Subcutaneous abdominal adipose tissue (tissue), 5 donors: ENCODE results near the gene EPM2AIP1.
"Not testable (repeated sequence)": the region's sequence is repeated elsewhere in the genome, so short reads cannot be mapped to it uniquely, and the experiment has no call there.

Experiments used
- H3K27ac ChIP-seq: one replicate; pipeline ENCODE4 v1.7.0; 2013; ENCODE audit warnings: low read depth, mild to moderate bottlenecking, inconsistent platforms, low read length, moderate library complexity
- H3K27me3 ChIP-seq, 5 donors: one replicate each; pipeline ENCODE4 v1.7.0; 2013; ENCODE audit warnings: low read length in 5 of 5, inconsistent platforms in 1 of 5; ENCODE audit not compliant: control insufficient read depth in 5 of 5, insufficient read depth in 4 of 5
- H3K36me3 ChIP-seq, 5 donors: one replicate each; pipeline ENCODE4 v1.7.0; 2013; ENCODE audit warnings: low read length in 5 of 5; ENCODE audit not compliant: control insufficient read depth in 5 of 5, insufficient read depth in 5 of 5
- H3K4me1 ChIP-seq, 5 donors: one replicate each; pipeline ENCODE4 v1.7.0; 2013; ENCODE audit warnings: low read length in 5 of 5, mild to moderate bottlenecking in 3 of 5, moderate library complexity in 1 of 5; ENCODE audit not compliant: control insufficient read depth in 5 of 5, insufficient read depth in 5 of 5
- H3K4me3 ChIP-seq, 5 donors: one replicate each; pipeline ENCODE4 v1.7.0; 2013; ENCODE audit warnings: low read length in 5 of 5, low read depth in 1 of 5
- H3K9ac ChIP-seq, 5 donors: one replicate each; pipeline ENCODE4 v1.7.0; 2013; ENCODE audit warnings: low read length in 5 of 5, mild to moderate bottlenecking in 4 of 5, moderate library complexity in 3 of 5
- H3K9me3 ChIP-seq, 5 donors: one replicate each; pipeline ENCODE4 v1.7.0; 2013; ENCODE audit warnings: low read length in 5 of 5; ENCODE audit not compliant: control insufficient read depth in 5 of 5
- donor health status: healthy.
- donor health status: healthy.
- donor health status: healthy.
- donor health status: healthy.
- donor health status: healthy.

EPM2AIP1 gene

DNA sequence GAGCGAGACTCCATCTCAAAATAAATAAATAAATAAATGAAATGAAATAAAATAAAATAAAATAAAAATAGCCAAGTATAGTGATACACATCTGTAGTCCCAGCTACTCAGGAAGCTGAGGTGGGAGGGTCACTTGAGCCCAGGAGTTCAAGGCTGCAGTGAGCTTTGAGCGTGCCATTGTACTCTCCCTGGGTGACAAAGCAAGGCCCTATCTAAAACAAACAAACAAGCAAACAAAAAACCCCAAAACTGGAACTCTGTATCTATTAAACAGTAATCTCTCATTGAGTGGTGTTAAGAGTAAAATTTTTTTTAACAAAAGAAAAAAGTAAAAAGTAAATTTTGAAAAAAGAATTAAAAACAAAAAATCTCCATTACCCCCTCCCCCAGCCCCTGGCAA, 20.8 kb downstream of the EPM2AIP1 start:
- H3K4me3 ChIP-seq: no peak overlapping the region
- H3K9me3 ChIP-seq: no peaks in the 10 kb centered on the region
- H3K27ac ChIP-seq: no peak overlapping the region
- H3K27me3 ChIP-seq: no peaks in the 10 kb centered on the region
- H3K36me3 ChIP-seq: peaks cover 0 to 6% (median 5%) of the 10 kb centered on the region in 5 donors
- H3K9ac ChIP-seq: no peak overlapping the region
- peaks cover 0 to 3% (median 0%) of the 10 kb centered on the region in 5 donors for H3K4me1 ChIP-seq

DNA sequence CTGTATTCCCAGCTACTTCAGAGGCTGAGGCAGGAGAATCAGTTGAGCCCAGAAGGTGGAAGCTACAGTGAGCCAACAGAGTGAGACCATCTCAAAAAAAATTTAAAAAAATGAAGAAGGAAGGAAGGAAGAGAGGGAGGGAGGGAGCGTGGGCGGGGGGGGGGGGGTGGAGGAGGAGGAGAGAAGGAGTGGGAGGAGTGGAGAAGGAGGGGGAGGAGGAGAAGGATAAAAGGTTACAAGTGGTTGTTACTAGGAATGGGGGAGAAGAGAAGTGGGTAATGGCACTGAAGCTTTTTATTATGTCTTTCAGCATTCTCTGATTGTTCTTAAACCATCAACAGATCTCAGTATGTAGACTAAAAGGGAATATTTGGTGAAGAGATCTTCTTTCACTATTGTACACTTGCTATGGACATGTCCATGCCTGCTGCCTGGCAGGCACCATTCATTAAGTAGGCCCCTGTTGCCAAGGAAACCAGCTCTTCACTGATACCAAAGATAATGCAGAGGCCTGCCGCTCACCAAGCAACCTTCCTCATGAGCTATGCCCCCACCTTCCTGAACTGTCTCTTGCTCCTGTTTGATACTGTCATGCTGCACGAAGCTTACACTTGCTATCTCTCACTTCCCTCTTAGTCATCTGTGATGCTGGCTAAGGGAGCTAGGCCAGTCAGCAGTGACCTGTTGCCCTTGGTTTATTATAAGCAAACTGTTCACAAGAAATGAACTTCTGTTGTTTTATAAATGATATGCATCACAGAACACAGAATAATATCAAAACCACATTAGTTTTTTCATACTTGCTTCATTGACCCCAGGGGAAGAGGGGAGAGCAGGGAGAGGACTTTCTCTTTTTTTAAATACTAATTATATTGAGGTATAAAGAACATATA, 23.1 kb downstream of the EPM2AIP1 start:
- Histone ChIP-seq H3K27me3 (no peaks in the 10 kb centered on the region), H3K4me1 (peaks cover 0 to 3% (median 0%) of the 10 kb centered on the region in 5 donors), H3K9ac (no peak overlapping the region), H3K36me3 (peaks cover 0 to 5% (median 0%) of the 10 kb centered on the region in 5 donors), H3K4me3 (no peak overlapping the region), H3K27ac (no peak overlapping the region), H3K9me3 (no peaks in the 10 kb centered on the region)

DNA sequence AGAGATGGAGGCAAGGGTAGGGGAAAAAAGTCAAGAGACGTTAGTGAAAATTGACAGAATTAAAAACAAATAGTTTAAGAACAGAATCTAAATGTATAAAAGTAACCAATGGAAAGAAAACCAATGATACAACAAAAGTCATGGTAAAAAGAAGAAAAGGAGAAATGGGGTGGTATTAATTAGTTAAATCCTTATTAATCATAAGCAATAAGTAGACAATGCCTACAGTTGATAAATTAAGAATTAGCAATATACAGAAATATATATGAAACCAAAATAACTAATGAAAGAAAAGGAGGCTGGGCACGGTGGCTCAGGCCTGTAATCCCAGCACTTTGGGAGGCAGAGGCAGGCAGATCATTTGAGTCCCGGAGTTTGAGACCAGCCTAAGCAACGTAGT, 23.8 kb downstream of the EPM2AIP1 start:
- Histone ChIP-seq H3K36me3 (peaks cover 0 to 5% (median 0%) of the 10 kb centered on the region in 5 donors), H3K9ac (no peak overlapping the region), H3K27me3 (no peaks in the 10 kb centered on the region), H3K4me1 (peaks cover 0 to 3% (median 0%) of the 10 kb centered on the region in 5 donors), H3K4me3 (no peak overlapping the region), H3K9me3 (no peaks in the 10 kb centered on the region), H3K27ac (no peak overlapping the region)

DNA sequence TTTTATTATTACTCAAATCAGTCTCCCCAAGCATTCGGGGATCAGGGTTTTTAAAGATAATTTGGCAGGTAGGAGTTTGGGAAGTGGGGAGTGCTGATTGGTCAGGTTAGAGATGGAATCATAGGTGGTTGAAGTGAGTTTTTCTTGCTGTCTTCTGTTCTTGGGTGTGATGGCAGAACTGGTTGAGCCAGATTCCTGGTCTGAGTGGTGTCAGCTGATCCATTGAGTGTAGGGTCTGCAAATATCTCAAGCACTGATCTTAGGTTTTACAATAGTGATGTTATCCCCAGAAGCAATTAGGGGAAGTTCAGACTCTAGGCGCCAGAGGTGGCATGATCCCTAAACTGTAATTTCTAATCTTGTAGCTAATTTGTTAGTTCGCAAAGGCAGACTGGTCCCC, 27.5 kb downstream of the EPM2AIP1 start:
- Histone ChIP-seq H3K27ac (no peak overlapping the region), H3K4me3 (no peak overlapping the region)

DNA sequence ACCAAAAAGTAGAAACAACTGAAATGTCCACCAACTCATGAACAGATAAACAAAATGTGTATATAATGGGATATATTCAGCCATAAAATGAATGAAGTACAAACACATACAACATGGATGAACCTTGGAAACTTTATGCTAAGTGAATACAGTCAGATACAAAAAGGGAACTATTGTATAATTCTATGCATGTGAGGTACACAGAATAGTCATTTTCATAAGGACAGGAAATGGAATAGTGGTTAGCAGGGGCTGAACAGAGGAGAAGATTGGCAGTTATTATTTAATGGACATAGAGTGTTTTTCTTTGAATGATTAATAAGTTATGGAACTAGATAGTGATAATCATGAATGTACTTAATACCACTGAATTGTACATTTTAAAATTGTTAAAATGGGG, 28.1 kb downstream of the EPM2AIP1 start:
- H3K9ac ChIP-seq: no peak overlapping the region
- H3K36me3 ChIP-seq: no peaks in the 10 kb centered on the region
- H3K27me3 ChIP-seq: no peaks in the 10 kb centered on the region
- H3K4me3 ChIP-seq: no peak overlapping the region
- no peak overlapping the region for H3K27ac ChIP-seq
- H3K4me1 ChIP-seq: peaks cover 0 to 2% (median 0%) of the 10 kb centered on the region in 5 donors
- no peaks in the 10 kb centered on the region for H3K9me3 ChIP-seq

More for the DNA sequence above, 27.5 kb downstream of the EPM2AIP1 start:
- Histone ChIP-seq H3K27me3 (no peaks in the 10 kb centered on the region), H3K9me3 (no peaks in the 10 kb centered on the region), H3K36me3 (no peaks in the 10 kb centered on the region), H3K9ac (no peak overlapping the region), H3K4me1 (peaks cover 0 to 3% (median 0%) of the 10 kb centered on the region in 5 donors)

DNA sequence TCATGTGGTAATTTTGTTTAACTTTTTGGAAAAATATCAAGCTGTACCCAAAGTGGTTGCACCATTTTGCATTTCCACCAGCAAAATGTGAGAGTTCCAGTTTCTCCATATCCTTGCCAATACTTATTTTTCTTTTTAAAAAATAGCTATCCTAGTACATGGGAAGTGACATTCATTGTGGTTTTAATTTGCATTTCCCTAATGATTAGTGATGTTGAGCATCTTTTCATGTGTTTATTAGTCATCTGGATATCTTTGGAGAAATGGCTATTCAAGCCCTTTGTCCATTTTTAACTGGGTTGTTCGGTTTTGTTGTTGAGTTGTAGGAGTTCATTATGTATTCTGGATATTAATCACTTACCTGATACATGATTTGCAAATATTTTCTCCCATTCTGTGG, 28.6 kb downstream of the EPM2AIP1 start:
- Histone ChIP-seq H3K27me3 (no peaks in the 10 kb centered on the region), H3K9ac (no peak overlapping the region), H3K36me3 (no peaks in the 10 kb centered on the region), H3K4me3 (no peak overlapping the region), H3K9me3 (no peaks in the 10 kb centered on the region), H3K27ac (no peak overlapping the region), H3K4me1 (no peaks in the 10 kb centered on the region)

DNA sequence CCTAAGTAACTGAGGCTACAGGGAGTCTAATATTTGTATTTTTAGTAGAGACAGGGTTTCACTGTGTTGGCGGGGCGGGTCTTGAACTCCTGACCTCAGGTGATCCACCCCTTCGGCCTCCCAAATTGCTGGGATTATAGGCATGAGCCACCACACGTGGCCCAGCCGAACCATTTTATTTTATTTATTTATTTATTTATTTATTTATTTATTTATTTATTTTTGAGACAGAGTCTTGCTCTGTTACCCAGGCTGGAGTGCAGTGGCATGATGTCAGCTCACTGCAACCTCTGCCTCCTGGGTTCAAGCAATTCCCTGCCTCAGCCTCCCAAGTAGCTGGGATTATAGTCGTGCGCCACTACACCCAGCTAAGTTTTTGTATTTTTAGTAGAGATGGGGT, 29.9 kb downstream of the EPM2AIP1 start:
- not testable (repeated sequence) for H3K27me3 ChIP-seq, H3K9ac ChIP-seq, H3K27ac ChIP-seq, H3K4me3 ChIP-seq, H3K4me1 ChIP-seq, H3K9me3 ChIP-seq, H3K36me3 ChIP-seq

DNA sequence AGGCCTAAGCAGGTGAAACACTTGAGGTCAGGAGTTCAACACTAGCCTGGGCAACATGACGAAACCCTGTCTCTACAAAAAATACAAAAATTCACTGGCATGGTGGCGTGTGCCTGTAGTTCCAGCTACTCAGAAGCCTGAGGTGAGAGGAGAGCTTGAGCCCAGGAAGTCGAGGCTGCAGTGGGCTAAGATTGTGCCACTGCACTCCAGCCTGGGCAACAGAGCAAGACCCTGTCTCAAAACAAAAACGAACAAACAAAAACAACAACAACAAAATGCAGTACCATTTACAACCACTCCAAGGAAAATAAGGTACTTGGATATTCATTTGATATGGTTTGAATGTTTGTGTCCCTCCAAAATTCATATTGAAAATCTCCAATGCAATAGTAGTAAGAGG, 32.4 kb downstream of the EPM2AIP1 start:
- H3K4me1 ChIP-seq: peaks cover 0 to 7% (median 0%) of the 10 kb centered on the region in 5 donors
- H3K36me3 ChIP-seq: no peaks in the 10 kb centered on the region
- no peak overlapping the region for H3K27ac ChIP-seq
- H3K27me3 ChIP-seq: no peaks in the 10 kb centered on the region
- no peak overlapping the region for H3K9ac ChIP-seq
- no peak overlapping the region for H3K4me3 ChIP-seq
- no peaks in the 10 kb centered on the region for H3K9me3 ChIP-seq

DNA sequence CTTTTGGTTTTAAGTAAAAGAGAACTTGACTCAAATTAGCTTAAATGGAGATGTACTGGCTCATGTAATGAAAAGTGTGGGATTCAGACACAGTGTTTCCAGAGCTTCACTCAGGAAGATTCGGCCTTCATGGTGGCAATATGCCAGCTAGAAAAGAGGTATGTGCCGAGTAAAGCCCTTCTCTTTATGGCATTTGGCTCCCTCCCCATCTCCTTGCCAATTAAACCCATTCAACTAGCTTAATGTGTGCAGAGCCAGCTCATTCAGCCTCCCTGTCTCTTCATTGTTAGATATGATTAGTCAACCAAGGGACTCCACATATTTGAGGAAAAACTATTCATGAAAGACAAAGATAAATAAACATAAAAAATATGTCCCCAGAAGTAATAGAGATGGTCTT, 33.1 kb downstream of the EPM2AIP1 start:
- H3K4me3 ChIP-seq: no peak overlapping the region
- no peaks in the 10 kb centered on the region for H3K9me3 ChIP-seq
- H3K9ac ChIP-seq: no peak overlapping the region
- no peaks in the 10 kb centered on the region for H3K27me3 ChIP-seq
- peaks cover 0 to 7% (median 0%) of the 10 kb centered on the region in 5 donors for H3K4me1 ChIP-seq
- no peaks in the 10 kb centered on the region for H3K36me3 ChIP-seq
- no peak overlapping the region for H3K27ac ChIP-seq

DNA sequence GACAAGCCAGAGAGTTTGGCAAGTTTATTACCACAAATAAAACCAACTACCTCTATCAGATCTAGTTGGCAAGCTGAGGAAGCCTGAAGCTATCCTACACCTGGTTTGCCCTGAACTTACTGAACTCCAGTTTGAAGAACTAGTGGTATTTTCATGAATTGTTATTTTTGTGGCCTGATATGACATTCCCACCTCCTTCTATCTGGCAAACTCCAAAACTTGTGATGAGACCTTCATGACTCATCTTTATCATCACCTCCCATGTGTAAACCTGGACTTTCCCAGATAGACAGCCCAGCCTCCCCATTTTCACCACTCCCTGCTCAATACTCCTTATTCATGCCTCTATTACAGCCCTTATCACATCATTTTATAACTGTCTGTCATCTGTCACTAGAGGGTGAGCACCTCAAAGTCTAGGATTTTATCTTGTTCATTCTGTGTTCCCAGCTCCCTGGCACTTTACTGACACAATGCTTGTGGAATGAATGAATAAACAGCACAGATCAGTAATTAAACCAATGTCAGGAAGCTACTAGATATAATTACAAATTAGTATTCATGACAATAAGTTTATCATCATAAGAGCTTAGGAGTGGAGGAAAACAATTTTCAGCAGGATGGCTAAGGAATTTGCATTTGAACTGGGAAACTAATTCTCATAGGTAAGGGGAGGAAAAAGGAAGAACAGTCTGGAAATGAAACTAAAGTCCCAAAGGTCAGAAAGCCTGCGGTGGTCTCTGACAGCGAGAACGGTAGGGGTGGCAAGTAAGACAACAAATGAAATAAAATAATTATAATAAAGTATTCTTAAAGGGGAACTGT, 34.9 kb downstream of the EPM2AIP1 start:
- Histone ChIP-seq H3K4me1 (peaks cover 0 to 7% (median 0%) of the 10 kb centered on the region in 5 donors), H3K4me3 (no peak overlapping the region)

More for the DNA sequence above, 34.9 kb downstream of the EPM2AIP1 start:
- Histone ChIP-seq H3K9me3 (no peaks in the 10 kb centered on the region), H3K27me3 (no peaks in the 10 kb centered on the region), H3K36me3 (no peaks in the 10 kb centered on the region), H3K9ac (no peak overlapping the region), H3K27ac (no peak overlapping the region)
